Nephron (organoid): ENCODE data around the gene VEGFB.

Source experiments
- H3K27ac Mint-ChIP-seq, 3 experiments: 2 replicates each; pipeline ENCODE4 v1.8.0; 2020; ENCODE audit warnings: mixed read lengths in 3 of 3, mild to moderate bottlenecking in 2 of 3, moderate library complexity in 1 of 3
- H3K27me3 Mint-ChIP-seq: 2 replicates; pipeline ENCODE4 v1.8.0; 2021; ENCODE audit warnings: low read depth, mild to moderate bottlenecking, moderate library complexity, mixed read lengths
- H3K36me3 Mint-ChIP-seq: 2 replicates; pipeline ENCODE4 v1.8.0; 2020; ENCODE audit warnings: low read depth, mixed read lengths
- H3K4me1 Mint-ChIP-seq: 2 replicates; pipeline ENCODE4 v1.8.0; 2020; ENCODE audit warnings: mixed read lengths
- H3K4me3 Mint-ChIP-seq, 3 experiments: 2 replicates each; pipeline ENCODE4 v1.8.0; 2020; ENCODE audit warnings: mild to moderate bottlenecking in 3 of 3, mixed read lengths in 3 of 3, moderate library complexity in 2 of 3
- H3K9me3 Mint-ChIP-seq: 2 replicates; pipeline ENCODE4 v1.8.0; 2020; ENCODE audit warnings: mixed read lengths
- CTCF ChIP-seq, 3 experiments: fragments of 200-600 bp; sonication (generic); IDR thresholded peaks; one replicate each; pipeline ENCODE4 v1.5.0; 2021; ENCODE audit warnings: antibody characterized with exemption in 3 of 3; ENCODE audit not compliant: unreplicated experiment in 3 of 3

Gene VEGFB

DNA sequence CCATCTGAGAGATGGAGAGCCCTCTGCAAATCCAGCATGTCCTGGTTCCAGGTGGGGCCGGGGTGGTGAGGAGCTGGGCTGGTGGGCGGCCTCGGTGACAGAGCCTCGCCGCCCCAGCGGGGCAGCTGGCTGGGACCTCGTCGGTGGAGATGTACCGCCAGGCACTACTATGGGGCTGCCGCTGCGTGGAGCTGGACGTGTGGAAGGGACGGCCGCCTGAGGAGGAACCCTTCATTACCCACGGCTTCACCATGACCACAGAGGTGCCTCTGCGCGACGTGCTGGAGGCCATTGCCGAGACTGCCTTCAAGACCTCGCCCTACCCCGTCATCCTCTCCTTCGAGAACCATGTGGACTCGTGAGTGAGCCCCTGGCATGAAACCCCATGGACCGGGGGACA, 24.0 kb downstream of the VEGFB start:
- no peak overlapping the region for H3K4me3 Mint-ChIP-seq
- no peaks in the 10 kb centered on the region for H3K4me1 Mint-ChIP-seq
- peaks cover 30% of the 10 kb centered on the region for H3K36me3 Mint-ChIP-seq
- no peaks in the 10 kb centered on the region for H3K9me3 Mint-ChIP-seq
- no peaks in the 10 kb centered on the region for H3K27me3 Mint-ChIP-seq
- no peak for TF ChIP-seq CTCF (IDR thresholded peaks at IDR 0.05; ENCODE audit: unreplicated experiment in 3 of 3)
- no peak overlapping the region for H3K27ac Mint-ChIP-seq

DNA sequence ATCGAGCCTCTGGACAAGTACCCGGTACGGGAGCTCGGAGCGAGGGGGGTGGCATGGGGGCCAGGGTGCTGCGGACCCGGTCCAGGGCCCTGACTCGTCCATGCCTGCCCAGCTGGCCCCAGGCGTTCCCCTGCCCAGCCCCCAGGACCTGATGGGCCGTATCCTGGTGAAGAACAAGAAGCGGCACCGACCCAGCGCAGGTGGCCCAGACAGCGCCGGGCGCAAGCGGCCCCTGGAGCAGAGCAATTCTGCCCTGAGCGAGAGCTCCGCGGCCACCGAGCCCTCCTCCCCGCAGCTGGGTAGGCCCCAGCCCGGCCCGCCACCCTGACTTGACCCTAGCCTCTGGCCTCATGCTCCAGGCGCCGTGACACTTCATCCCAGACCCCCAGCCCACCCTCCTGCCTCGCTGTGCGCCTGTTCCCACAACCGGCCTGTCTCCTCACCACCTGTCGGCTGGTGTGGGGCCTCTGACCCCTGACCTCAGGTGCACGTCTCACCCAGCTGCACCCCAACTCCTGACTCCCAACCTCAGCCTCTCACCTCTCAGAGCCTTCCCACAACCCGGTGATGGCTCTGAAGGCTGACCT, 24.7 kb downstream of the VEGFB start:
- Mint-ChIP-seq H3K9me3 (no peaks in the 10 kb centered on the region), H3K4me3 (no peak overlapping the region), H3K4me1 (no peaks in the 10 kb centered on the region), H3K36me3 (peaks cover 27% of the 10 kb centered on the region), H3K27ac (no peak overlapping the region), H3K27me3 (no peaks in the 10 kb centered on the region)
- TF ChIP-seq CTCF (IDR thresholded peaks at IDR 0.05; ENCODE audit: unreplicated experiment in 3 of 3): no peak

- Mint-ChIP-seq H3K27me3 (no peaks in the 10 kb centered on the region), H3K36me3 (peaks cover 27% of the 10 kb centered on the region), H3K4me1 (no peaks in the 10 kb centered on the region), H3K27ac (no peak overlapping the region), H3K9me3 (no peaks in the 10 kb centered on the region), H3K4me3 (no peak overlapping the region)
- no peak for TF ChIP-seq CTCF (IDR thresholded peaks at IDR 0.05; ENCODE audit: unreplicated experiment in 3 of 3)
Observed at GRCh38 chr11:64259533-64260067, 25.2 kb downstream of the VEGFB start.

GRCh38 chr11:64260147-64260708, 25.8 kb downstream of the VEGFB start:
- no peaks in the 10 kb centered on the region for H3K4me1 Mint-ChIP-seq
- H3K27me3 Mint-ChIP-seq: no peaks in the 10 kb centered on the region
- H3K36me3 Mint-ChIP-seq: peaks cover 27% of the 10 kb centered on the region
- TF ChIP-seq CTCF (IDR thresholded peaks at IDR 0.05; ENCODE audit: unreplicated experiment in 3 of 3): no peak
- H3K27ac Mint-ChIP-seq: no peak overlapping the region
- H3K4me3 Mint-ChIP-seq: no peak overlapping the region
- H3K9me3 Mint-ChIP-seq: no peaks in the 10 kb centered on the region

GRCh38 chr11:64261556-64262080, 27.2 kb downstream of the VEGFB start:
- H3K4me1 Mint-ChIP-seq: no peaks in the 10 kb centered on the region
- peaks cover 27% of the 10 kb centered on the region for H3K36me3 Mint-ChIP-seq
- H3K9me3 Mint-ChIP-seq: no peaks in the 10 kb centered on the region
- no peaks in the 10 kb centered on the region for H3K27me3 Mint-ChIP-seq
- H3K27ac Mint-ChIP-seq: no peak overlapping the region
- no peak for TF ChIP-seq CTCF (IDR thresholded peaks at IDR 0.05; ENCODE audit: unreplicated experiment in 3 of 3)
- H3K4me3 Mint-ChIP-seq: no peak overlapping the region
